Fibroblast of mammary gland (primary cell): ENCODE measurements around the gene SESN3.
A peak's percentile ranks its signal among the peaks of the same experiment; 100 is the strongest.

Experiments used
- DNase-seq: peaks from one replicate; pipeline ENCODE4 v3.0.0-alpha.2; 2010; ENCODE audit warnings: low read depth
- H3K4me3 ChIP-seq: 2 replicates; pipeline ENCODE4 v1.5.1; 2011; ENCODE audit warnings: low read depth, mild to moderate bottlenecking, low read length, moderate library complexity; ENCODE audit not compliant: control insufficient read depth
- CTCF ChIP-seq: conservative IDR thresholded peaks from 2 replicates; pipeline ENCODE4 v1.5.1; 2011; ENCODE audit warnings: low read depth, low read length, inconsistent platforms; ENCODE audit not compliant: control insufficient read depth, insufficient read depth

Gene SESN3

GRCh38 chr11:95161248-95161647 lies 69.8 kb downstream of the SESN3 start:
- H3K4me3 ChIP-seq: no peak overlapping the region
- no peak for DNase-seq
- no peak for TF ChIP-seq CTCF

- no peak overlapping the region for H3K4me3 ChIP-seq
- no peak for TF ChIP-seq CTCF
- DNase-seq: no peak
Observed at GRCh38 chr11:95157824-95158223, 73.2 kb downstream of the SESN3 start.

GRCh38 chr11:95156916-95157541 lies 74.0 kb downstream of the SESN3 start:
- no peak for DNase-seq
- TF ChIP-seq CTCF: no peak
- no peak overlapping the region for H3K4me3 ChIP-seq

GRCh38 chr11:95156133-95156721 lies 74.8 kb downstream of the SESN3 start:
- TF ChIP-seq CTCF: no peak
- no peak for DNase-seq
- no peak overlapping the region for H3K4me3 ChIP-seq

- DNase-seq: no peak
- no peak overlapping the region for H3K4me3 ChIP-seq
- no peak for TF ChIP-seq CTCF
Observed at GRCh38 chr11:95155385-95155784, 75.6 kb downstream of the SESN3 start.

GRCh38 chr11:95154514-95154913 lies 76.5 kb downstream of the SESN3 start:
- peak; percentile 67 for DNase-seq
- H3K4me3 ChIP-seq: no peak overlapping the region
- peak; percentile 65 for TF ChIP-seq CTCF

- H3K4me3 ChIP-seq: no peak overlapping the region
- no peak for DNase-seq
- no peak for TF ChIP-seq CTCF
Observed at GRCh38 chr11:95153857-95154246, 77.2 kb downstream of the SESN3 start.
